ENCODE data around the gene SDF4. TPM values are rescaled to one million over a fixed set of nuclear protein-coding genes. Genes with fewer than 3 reads are reported as not detected.

SDF4 gene
- total and polyA plus RNA-seq, 2 of the 13 experiments (the other 11 are each of a cell fraction or from before 2014, with no cell fraction given) = 80.8 to 107 TPM

DNA sequence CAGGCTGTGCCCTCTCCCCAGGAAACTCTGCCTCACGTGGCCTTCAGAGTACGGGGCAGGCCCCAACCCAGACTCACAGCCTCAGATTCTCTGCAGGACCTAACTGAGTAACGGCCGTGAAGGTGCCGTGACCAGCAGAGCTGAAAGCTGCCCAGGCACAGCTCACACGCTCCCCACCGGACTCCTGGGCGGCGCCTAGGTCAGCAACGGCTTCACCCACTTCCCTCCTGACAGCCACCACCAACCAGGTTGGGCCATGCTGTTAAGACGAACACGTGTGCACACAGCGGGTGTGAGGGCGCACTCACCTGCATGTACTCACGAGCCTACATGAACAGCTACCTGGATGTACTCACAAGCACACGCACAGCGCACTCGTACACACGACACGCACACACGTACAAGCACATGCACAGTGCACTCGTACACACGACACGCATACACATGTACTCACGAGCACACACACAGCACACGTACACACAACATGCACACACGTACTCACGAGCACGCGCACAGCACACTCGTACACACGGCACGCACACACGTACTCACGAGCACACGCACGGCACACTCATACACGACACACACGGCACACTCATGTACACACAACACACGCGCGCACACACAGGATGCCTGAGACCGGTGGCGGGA is 9.1 kb downstream of the SDF4 start (continued):
- TF ChIP-seq, protein P1, sequence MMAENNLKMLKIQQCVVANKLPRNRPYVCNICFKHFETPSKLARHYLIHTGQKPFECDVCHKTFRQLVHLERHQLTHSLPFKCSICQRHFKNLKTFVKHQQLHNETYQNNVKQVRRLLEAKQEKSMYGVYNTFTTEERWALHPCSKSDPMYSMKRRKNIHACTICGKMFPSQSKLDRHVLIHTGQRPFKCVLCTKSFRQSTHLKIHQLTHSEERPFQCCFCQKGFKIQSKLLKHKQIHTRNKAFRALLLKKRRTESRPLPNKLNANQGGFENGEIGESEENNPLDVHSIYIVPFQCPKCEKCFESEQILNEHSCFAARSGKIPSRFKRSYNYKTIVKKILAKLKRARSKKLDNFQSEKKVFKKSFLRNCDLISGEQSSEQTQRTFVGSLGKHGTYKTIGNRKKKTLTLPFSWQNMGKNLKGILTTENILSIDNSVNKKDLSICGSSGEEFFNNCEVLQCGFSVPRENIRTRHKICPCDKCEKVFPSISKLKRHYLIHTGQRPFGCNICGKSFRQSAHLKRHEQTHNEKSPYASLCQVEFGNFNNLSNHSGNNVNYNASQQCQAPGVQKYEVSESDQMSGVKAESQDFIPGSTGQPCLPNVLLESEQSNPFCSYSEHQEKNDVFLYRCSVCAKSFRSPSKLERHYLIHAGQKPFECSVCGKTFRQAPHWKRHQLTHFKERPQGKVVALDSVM (CRISPR knock-in tag; IDR thresholded peaks at IDR 0.05) = no peak
- TF ChIP-seq ZFP90 (CRISPR knock-in tag; IDR thresholded peaks at IDR 0.05; ENCODE audit: borderline replicate concordance) = no peak
- TF ChIP-seq, protein P2, sequence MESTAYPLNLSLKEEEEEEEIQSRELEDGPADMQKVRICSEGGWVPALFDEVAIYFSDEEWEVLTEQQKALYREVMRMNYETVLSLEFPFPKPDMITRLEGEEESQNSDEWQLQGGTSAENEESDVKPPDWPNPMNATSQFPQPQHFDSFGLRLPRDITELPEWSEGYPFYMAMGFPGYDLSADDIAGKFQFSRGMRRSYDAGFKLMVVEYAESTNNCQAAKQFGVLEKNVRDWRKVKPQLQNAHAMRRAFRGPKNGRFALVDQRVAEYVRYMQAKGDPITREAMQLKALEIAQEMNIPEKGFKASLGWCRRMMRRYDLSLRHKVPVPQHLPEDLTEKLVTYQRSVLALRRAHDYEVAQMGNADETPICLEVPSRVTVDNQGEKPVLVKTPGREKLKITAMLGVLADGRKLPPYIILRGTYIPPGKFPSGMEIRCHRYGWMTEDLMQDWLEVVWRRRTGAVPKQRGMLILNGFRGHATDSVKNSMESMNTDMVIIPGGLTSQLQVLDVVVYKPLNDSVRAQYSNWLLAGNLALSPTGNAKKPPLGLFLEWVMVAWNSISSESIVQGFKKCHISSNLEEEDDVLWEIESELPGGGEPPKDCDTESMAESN (CRISPR knock-in tag; conservative IDR thresholded peaks at IDR 0.05) = no peak
- TF ChIP-seq, protein P3, sequence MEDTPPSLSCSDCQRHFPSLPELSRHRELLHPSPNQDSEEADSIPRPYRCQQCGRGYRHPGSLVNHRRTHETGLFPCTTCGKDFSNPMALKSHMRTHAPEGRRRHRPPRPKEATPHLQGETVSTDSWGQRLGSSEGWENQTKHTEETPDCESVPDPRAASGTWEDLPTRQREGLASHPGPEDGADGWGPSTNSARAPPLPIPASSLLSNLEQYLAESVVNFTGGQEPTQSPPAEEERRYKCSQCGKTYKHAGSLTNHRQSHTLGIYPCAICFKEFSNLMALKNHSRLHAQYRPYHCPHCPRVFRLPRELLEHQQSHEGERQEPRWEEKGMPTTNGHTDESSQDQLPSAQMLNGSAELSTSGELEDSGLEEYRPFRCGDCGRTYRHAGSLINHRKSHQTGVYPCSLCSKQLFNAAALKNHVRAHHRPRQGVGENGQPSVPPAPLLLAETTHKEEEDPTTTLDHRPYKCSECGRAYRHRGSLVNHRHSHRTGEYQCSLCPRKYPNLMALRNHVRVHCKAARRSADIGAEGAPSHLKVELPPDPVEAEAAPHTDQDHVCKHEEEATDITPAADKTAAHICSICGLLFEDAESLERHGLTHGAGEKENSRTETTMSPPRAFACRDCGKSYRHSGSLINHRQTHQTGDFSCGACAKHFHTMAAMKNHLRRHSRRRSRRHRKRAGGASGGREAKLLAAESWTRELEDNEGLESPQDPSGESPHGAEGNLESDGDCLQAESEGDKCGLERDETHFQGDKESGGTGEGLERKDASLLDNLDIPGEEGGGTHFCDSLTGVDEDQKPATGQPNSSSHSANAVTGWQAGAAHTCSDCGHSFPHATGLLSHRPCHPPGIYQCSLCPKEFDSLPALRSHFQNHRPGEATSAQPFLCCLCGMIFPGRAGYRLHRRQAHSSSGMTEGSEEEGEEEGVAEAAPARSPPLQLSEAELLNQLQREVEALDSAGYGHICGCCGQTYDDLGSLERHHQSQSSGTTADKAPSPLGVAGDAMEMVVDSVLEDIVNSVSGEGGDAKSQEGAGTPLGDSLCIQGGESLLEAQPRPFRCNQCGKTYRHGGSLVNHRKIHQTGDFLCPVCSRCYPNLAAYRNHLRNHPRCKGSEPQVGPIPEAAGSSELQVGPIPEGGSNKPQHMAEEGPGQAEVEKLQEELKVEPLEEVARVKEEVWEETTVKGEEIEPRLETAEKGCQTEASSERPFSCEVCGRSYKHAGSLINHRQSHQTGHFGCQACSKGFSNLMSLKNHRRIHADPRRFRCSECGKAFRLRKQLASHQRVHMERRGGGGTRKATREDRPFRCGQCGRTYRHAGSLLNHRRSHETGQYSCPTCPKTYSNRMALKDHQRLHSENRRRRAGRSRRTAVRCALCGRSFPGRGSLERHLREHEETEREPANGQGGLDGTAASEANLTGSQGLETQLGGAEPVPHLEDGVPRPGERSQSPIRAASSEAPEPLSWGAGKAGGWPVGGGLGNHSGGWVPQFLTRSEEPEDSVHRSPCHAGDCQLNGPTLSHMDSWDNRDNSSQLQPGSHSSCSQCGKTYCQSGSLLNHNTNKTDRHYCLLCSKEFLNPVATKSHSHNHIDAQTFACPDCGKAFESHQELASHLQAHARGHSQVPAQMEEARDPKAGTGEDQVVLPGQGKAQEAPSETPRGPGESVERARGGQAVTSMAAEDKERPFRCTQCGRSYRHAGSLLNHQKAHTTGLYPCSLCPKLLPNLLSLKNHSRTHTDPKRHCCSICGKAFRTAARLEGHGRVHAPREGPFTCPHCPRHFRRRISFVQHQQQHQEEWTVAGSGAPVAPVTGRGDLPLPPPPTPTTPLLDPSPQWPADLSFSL (CRISPR knock-in tag; IDR thresholded peaks at IDR 0.05) = no peak
- TF ChIP-seq, protein P4, sequence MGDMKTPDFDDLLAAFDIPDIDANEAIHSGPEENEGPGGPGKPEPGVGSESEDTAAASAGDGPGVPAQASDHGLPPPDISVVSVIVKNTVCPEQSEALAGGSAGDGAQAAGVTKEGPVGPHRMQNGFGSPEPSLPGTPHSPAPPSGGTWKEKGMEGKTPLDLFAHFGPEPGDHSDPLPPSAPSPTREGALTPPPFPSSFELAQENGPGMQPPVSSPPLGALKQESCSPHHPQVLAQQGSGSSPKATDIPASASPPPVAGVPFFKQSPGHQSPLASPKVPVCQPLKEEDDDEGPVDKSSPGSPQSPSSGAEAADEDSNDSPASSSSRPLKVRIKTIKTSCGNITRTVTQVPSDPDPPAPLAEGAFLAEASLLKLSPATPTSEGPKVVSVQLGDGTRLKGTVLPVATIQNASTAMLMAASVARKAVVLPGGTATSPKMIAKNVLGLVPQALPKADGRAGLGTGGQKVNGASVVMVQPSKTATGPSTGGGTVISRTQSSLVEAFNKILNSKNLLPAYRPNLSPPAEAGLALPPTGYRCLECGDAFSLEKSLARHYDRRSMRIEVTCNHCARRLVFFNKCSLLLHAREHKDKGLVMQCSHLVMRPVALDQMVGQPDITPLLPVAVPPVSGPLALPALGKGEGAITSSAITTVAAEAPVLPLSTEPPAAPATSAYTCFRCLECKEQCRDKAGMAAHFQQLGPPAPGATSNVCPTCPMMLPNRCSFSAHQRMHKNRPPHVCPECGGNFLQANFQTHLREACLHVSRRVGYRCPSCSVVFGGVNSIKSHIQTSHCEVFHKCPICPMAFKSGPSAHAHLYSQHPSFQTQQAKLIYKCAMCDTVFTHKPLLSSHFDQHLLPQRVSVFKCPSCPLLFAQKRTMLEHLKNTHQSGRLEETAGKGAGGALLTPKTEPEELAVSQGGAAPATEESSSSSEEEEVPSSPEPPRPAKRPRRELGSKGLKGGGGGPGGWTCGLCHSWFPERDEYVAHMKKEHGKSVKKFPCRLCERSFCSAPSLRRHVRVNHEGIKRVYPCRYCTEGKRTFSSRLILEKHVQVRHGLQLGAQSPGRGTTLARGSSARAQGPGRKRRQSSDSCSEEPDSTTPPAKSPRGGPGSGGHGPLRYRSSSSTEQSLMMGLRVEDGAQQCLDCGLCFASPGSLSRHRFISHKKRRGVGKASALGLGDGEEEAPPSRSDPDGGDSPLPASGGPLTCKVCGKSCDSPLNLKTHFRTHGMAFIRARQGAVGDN (CRISPR knock-in tag; IDR thresholded peaks at IDR 0.05) = no peak
- no peak for TF ChIP-seq IRX3 (CRISPR knock-in tag; IDR thresholded peaks at IDR 0.05; ENCODE audit: borderline replicate concordance, low read depth)
- no peak for TF ChIP-seq ZNF720 (CRISPR knock-in tag; IDR thresholded peaks at IDR 0.05)
- TF ChIP-seq, protein P5, sequence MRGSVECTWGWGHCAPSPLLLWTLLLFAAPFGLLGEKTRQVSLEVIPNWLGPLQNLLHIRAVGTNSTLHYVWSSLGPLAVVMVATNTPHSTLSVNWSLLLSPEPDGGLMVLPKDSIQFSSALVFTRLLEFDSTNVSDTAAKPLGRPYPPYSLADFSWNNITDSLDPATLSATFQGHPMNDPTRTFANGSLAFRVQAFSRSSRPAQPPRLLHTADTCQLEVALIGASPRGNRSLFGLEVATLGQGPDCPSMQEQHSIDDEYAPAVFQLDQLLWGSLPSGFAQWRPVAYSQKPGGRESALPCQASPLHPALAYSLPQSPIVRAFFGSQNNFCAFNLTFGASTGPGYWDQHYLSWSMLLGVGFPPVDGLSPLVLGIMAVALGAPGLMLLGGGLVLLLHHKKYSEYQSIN (CRISPR knock-in tag; IDR thresholded peaks at IDR 0.05; ENCODE audit: borderline replicate concordance) = no peak
- TF ChIP-seq MED8 (CRISPR knock-in tag; IDR thresholded peaks at IDR 0.05; ENCODE audit: insufficient replicate concordance) = no peak
